ENCODE data around the gene HPCA.

GRCh38 chr1:32944180-32944579 lies 57.9 kb downstream of the HPCA start:
- no peak for TF ChIP-seq EZH2 (IDR thresholded peaks at IDR 0.05; ENCODE audit: insufficient read depth, low read length)
- no peak for TF ChIP-seq CTCF (IDR thresholded peaks at IDR 0.05; ENCODE audit: insufficient read depth, low read depth, low read length)
